Mucosa of stomach (tissue), 1 donor: ENCODE data around the gene MYO18B.

Source experiments
- H3K27me3 ChIP-seq: one replicate; pipeline ENCODE4 v1.7.0; 2013; ENCODE audit warnings: mild to moderate bottlenecking, low read length; ENCODE audit not compliant: control insufficient read depth, insufficient read depth
- H3K36me3 ChIP-seq: one replicate; pipeline ENCODE4 v1.7.0; 2013; ENCODE audit warnings: low read length; ENCODE audit not compliant: control insufficient read depth, insufficient read depth
- H3K4me1 ChIP-seq: one replicate; pipeline ENCODE4 v1.7.0; 2013; ENCODE audit warnings: mild to moderate bottlenecking, low read length; ENCODE audit not compliant: control insufficient read depth, insufficient read depth
- H3K4me3 ChIP-seq: one replicate; pipeline ENCODE4 v1.7.0; 2013; ENCODE audit warnings: low read length
- H3K9ac ChIP-seq: one replicate; pipeline ENCODE4 v1.7.0; 2013; ENCODE audit warnings: mild to moderate bottlenecking, low read length, moderate library complexity
- H3K9me3 ChIP-seq: one replicate; pipeline ENCODE4 v1.7.0; 2013; ENCODE audit warnings: mild to moderate bottlenecking, low read length, moderate library complexity; ENCODE audit not compliant: control insufficient read depth
- donor health status: Pancreatic carcinoma.

Gene MYO18B

DNA sequence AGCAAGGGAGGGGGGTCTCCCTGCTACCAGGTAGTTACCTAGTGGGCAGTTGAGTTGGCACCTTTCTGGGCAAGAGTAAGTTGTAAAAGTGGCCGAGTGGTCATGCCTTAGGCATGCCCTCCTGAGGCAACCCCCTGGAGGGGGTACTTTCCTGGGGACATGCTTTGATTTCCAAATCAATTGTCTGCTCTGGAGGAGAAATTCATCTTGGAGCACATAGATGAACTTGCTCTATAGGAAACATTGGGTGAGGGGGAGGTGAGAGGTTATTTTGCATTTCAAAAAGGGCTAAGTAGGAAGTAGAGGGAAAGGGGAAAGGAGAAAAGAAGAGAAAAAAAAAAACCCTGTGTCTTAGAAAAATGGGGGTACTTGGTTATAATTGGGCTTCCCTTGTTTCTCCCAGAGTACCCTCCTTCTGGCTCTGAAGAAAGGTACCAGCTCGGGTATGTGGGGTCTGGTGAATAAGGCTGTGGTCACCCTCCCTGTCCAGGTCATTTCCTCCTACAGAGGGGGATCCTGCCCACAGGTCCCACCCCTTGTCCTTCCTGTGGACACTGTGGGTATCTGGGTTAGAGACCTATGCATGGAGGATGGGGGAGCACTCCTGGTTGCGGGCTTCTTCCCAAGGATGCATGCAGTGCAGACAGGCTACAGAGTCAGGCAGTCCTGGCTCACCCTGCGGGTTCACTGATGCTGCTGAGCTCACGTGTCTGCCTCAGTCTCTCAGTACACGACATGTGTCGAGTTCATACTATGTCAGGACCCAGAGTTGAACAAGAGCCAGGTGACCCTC lies 193.5 kb downstream of the MYO18B start:
- H3K36me3 ChIP-seq = no peaks in the 10 kb centered on the region
- H3K27me3 ChIP-seq = no peaks in the 10 kb centered on the region
- no peak overlapping the region for H3K9ac ChIP-seq
- no peaks in the 10 kb centered on the region for H3K4me1 ChIP-seq
- no peaks in the 10 kb centered on the region for H3K9me3 ChIP-seq
- H3K4me3 ChIP-seq = no peak overlapping the region

DNA sequence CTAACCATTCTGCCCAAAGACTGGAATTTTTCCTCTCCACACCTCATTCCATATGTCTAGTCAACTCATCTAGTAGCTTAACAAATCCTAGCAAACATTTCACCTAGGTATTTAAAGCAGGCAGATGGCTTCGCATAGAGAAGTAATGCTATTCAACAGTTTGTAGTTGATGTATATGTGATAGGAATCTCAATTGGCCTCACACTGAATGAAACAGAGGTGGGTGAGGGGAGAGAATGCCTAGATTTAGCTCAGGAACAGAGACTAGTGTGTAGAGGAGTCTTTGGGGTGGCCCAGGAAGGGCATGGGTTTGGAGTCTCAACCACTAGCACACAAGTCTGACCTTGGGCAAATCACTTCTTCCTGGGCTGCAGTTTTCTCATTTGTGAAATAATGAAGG lies 196.2 kb downstream of the MYO18B start:
- no peaks in the 10 kb centered on the region for H3K36me3 ChIP-seq
- H3K4me1 ChIP-seq = no peaks in the 10 kb centered on the region
- H3K9ac ChIP-seq = no peak overlapping the region
- no peaks in the 10 kb centered on the region for H3K27me3 ChIP-seq
- no peaks in the 10 kb centered on the region for H3K9me3 ChIP-seq
- H3K4me3 ChIP-seq = no peak overlapping the region

DNA sequence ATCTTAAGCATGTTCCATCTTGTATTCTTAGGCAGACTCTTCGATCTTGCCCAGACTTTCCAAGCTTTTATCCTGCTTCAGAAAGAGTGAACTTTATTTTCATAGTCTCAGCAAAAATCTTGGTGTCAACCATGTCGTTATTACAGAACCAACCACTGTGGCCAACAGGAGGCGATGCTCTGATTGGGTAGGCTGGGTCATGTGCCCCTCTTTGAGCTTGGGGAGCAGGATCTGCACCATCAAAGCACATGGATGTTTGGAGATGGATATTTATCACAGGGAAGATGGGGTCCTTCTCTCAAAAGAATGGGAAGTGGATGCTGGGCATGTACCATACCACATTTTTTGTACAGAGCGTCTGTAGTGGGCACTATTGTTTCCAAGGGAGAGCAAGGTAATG lies 197.4 kb downstream of the MYO18B start:
- H3K4me3 ChIP-seq = no peak overlapping the region

DNA sequence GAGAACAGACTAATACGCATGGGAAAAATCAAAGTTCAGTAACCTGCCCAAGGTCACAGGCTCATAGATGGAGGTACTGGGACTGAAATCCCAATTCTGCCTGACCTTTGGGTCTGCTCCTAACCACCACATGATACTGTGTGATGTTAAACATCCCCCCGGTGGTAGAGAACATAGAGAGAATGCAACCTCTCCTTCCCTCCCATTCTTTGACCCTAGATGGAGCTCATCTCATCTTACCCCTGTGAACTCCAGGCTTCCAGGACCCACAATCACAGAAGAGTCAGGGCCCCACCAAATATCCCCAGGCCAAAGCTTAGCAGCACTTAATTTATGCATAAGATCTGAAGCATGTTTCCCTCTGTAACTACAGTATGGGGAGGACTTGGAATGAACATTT lies 198.5 kb downstream of the MYO18B start:
- Histone ChIP-seq H3K9me3 (no peaks in the 10 kb centered on the region), H3K4me3 (no peak overlapping the region), H3K4me1 (no peaks in the 10 kb centered on the region), H3K9ac (no peak overlapping the region), H3K36me3 (no peaks in the 10 kb centered on the region), H3K27me3 (no peaks in the 10 kb centered on the region)

More for the DNA sequence above, 197.4 kb downstream of the MYO18B start:
- Histone ChIP-seq H3K36me3 (no peaks in the 10 kb centered on the region), H3K9me3 (no peaks in the 10 kb centered on the region), H3K27me3 (no peaks in the 10 kb centered on the region), H3K4me1 (no peaks in the 10 kb centered on the region), H3K9ac (no peak overlapping the region)

DNA sequence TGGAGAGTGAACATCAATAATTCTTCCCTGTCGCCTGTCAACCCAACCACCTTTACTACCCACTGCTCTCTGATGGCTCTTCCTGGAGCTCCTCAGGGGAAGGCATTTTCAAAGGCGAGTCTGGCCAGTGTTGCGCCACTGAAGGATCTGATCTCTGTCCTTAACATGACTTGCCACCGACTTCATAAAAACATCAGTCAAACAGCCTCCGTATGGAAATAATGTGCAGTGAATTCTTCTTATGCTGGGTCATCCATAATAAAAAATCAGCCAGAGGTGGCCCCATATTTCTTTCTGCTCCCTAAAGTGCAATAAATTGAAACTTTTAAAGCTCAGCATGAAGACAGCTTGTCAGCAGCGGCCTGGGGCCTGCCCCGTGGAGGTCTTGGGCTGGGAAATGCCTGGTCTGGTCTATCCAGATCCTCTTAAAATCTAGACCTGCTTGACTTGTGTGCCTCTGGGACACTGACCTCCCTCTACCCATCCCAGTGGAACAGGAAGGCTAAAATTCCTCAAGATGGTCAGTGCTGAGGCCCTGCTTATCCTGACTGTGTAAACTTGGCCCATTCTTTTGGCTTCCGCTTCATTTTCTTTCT lies 199.5 kb downstream of the MYO18B start:
- Histone ChIP-seq H3K36me3 (no peaks in the 10 kb centered on the region), H3K9ac (no peak overlapping the region), H3K4me3 (no peak overlapping the region), H3K4me1 (no peaks in the 10 kb centered on the region), H3K27me3 (no peaks in the 10 kb centered on the region), H3K9me3 (no peaks in the 10 kb centered on the region)

DNA sequence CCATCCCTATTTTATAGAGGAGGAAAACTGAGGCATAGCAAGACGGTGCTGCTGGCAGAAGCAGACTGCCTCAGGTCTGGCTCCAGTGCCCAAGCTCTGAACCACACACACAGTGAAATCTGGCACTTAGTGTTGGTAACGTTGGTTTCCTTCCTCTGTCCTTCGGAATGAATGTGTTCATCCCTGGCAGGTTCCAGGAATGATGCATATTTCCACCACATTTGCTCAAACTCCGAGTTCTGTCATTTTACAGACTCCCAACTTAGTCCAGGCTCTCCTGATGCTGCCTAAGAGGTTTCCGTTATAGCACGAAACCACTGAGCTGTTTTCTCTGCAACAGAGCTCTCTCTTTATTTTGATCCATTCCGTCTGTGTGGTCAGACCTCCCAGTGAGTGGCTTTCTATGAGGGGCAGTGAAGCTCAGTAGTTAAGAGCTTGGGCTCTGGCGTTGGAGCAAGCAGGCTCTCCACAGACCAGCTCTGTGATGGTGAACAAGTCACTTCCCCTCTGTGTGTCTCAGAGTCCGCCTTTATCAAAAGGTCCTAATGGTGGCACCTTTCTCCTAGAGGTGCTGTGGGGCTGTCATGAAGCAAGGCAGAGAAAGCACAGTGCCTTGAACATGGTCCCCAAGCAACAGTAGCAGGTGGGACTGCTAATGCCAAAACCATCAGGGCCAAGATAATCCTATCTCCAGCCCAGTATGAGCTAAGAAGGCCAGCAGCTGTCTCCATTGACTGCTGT lies 200.3 kb downstream of the MYO18B start:
- Histone ChIP-seq H3K4me3 (no peak overlapping the region), H3K36me3 (no peaks in the 10 kb centered on the region), H3K4me1 (no peaks in the 10 kb centered on the region), H3K9ac (no peak overlapping the region), H3K9me3 (no peaks in the 10 kb centered on the region), H3K27me3 (no peaks in the 10 kb centered on the region)

DNA sequence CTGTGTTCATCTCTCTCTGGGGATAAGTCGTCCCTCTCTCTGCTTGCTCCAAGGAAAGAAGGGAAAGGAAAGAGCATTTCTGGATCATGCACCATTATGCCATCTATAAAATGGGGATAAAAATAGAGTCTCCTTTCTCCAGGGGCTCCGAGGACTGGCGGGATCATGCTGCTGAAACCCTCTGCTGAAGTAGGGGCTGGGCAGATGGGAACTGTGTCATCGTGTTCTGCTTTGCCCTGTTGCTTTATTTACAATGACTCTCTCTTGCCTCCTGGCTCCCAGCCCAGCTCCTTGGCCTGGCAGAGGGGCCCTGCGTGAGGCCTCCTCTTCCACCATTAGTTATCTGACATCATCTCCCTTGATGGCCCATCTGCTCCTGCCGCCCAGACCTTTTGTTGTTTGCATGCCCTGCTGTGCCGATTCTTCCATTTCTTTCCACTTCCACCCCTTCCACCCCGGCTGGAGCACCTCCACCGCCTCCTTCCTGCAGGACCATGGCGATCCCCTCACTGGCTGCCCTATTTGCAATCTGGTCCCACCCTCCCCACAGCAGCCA lies 200.9 kb downstream of the MYO18B start:
- H3K9ac ChIP-seq = no peak overlapping the region
- no peaks in the 10 kb centered on the region for H3K9me3 ChIP-seq
- no peak overlapping the region for H3K4me3 ChIP-seq
- H3K27me3 ChIP-seq = no peaks in the 10 kb centered on the region
- no peaks in the 10 kb centered on the region for H3K4me1 ChIP-seq
- no peaks in the 10 kb centered on the region for H3K36me3 ChIP-seq

DNA sequence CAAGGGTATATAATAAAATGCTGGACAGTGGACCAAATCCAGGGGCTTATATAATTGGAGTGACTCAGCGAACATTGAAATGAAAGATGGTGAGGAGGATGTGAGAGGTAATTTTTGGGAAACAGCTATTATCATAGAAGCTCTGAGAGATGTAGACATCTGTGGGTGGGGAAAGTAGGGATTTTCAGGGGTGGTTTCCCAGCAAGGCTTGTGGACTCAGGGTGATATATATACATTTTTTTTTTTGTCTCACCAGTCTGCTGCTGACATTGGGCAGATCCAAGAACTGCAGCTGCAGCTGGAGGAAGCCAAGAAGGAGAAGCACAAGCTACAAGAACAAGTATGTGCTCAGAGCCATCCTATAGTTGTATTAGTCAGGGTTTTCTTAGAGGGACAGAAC lies 208.1 kb downstream of the MYO18B start:
- no peaks in the 10 kb centered on the region for H3K9me3 ChIP-seq
- no peaks in the 10 kb centered on the region for H3K27me3 ChIP-seq
- H3K36me3 ChIP-seq = no peaks in the 10 kb centered on the region
- H3K9ac ChIP-seq = no peak overlapping the region
- H3K4me3 ChIP-seq = no peak overlapping the region
- no peaks in the 10 kb centered on the region for H3K4me1 ChIP-seq

DNA sequence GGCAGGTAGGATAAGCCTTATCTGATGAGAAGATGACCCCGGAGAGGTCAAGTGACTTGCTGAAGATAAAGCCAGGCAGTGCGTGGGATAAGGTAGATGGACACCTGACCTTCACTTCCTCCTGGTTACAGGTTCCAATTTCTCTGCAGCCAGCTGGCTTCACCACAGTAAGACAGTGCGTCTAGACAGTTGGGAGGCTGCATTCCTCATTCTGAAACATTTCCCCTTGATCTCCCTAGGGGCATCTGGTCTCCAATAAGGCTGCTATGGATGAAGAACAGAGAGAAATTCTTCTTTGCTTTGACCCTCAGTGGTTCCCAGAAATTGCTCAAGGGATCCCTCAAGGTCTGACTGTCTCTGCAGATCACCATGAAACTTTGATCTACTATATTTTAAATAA lies 211.3 kb downstream of the MYO18B start:
- no peak overlapping the region for H3K4me3 ChIP-seq
- no peaks in the 10 kb centered on the region for H3K9me3 ChIP-seq
- H3K4me1 ChIP-seq = no peaks in the 10 kb centered on the region
- no peaks in the 10 kb centered on the region for H3K36me3 ChIP-seq
- no peak overlapping the region for H3K9ac ChIP-seq
- H3K27me3 ChIP-seq = no peaks in the 10 kb centered on the region

DNA sequence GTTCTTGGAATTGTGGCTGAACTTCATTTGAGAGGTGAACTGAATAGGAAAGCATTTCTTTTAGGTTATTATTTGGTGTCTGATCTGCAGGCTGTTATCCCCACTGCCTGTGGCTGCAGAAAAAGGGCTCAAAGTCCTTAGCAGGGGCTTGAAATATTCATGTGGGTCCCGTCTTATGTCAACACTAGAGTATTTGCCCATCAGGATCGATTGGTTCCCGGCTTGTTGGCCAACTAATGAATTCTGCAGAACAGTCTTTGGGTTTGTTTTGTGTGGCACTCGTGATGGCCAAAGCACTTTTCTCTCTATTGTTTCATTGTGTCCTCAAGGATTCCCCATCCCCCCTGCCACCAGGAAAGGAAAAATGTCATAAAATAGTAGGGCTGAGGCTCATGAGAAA lies 211.9 kb downstream of the MYO18B start:
- H3K36me3 ChIP-seq = no peaks in the 10 kb centered on the region
- H3K27me3 ChIP-seq = no peaks in the 10 kb centered on the region
- H3K4me3 ChIP-seq = no peak overlapping the region
- H3K9ac ChIP-seq = no peak overlapping the region
- H3K9me3 ChIP-seq = no peaks in the 10 kb centered on the region
- no peaks in the 10 kb centered on the region for H3K4me1 ChIP-seq

DNA sequence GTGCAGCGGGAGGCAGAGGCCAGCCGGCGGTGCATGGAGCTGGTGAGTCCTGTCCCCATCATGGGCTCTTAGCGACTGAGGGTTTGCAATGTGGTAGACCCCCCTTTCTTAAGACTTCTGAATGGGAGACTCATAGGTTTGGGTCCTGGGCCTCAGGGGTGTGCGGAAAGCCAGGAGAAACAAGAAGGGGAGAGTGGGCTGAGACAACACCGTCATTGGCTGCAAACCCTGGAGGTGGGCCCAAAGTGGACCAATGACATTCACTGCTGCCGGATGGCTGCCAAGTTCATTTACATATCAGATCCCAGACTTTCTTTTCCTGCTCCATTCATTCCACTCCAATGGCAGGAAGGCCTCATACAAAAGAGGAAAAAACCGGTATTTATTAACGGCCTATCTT lies 213.3 kb downstream of the MYO18B start:
- Histone ChIP-seq H3K4me1 (no peaks in the 10 kb centered on the region), H3K9ac (no peak overlapping the region), H3K27me3 (no peaks in the 10 kb centered on the region), H3K9me3 (no peaks in the 10 kb centered on the region), H3K4me3 (no peak overlapping the region), H3K36me3 (no peaks in the 10 kb centered on the region)

DNA sequence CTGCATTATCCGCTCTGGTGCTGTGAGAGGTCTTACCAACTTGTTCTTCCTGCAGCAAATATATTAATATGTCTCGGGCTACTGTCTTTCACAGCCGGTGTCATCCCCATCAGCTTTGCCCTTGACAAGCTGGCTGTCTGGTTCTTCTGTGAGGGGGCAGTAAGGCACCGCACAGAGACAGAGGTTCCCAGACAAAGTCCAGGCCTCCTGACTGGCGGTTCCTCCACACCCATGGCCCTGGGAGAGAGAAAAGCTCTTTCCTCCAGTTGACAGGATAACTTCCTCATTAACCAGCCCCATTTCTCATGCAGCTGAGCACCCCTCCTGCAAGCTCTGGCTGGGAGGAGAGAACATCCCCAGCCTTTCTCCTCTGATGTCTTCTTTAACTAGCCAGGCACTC lies 214.8 kb downstream of the MYO18B start:
- Histone ChIP-seq H3K27me3 (no peaks in the 10 kb centered on the region), H3K9me3 (no peaks in the 10 kb centered on the region), H3K4me1 (no peaks in the 10 kb centered on the region), H3K4me3 (no peak overlapping the region), H3K9ac (no peak overlapping the region), H3K36me3 (no peaks in the 10 kb centered on the region)
